SH-SY5Y (cell line): ENCODE results near the gene SMYD4.

Experiments
- GATA2 ChIP-seq: IDR thresholded peaks from 2 replicates; pipeline ENCODE4 v1.6.1; 2011; ENCODE audit warnings: mild to moderate bottlenecking, low read depth, low read length
- GATA3 ChIP-seq: IDR thresholded peaks from 2 replicates; pipeline ENCODE4 v1.6.1; 2011; ENCODE audit warnings: low read depth, mild to moderate bottlenecking, low read length, moderate library complexity

The SMYD4 gene

GRCh38 chr17:1797323-1797722, 32.4 kb downstream of the SMYD4 start:
- TF ChIP-seq GATA3, result no peak
- no peak for TF ChIP-seq GATA2

GRCh38 chr17:1796800-1797199, 32.9 kb downstream of the SMYD4 start:
- TF ChIP-seq GATA2 (no peak), GATA3 (no peak)

GRCh38 chr17:1793447-1793806, 36.3 kb downstream of the SMYD4 start:
- TF ChIP-seq GATA3 (no peak), GATA2 (0 out of 2 replicates have a peak, but pooled peaks have one; percentile 6)

GRCh38 chr17:1792495-1793446, 36.9 kb downstream of the SMYD4 start:
- no peak; the same call in 1 of the 2 replicates for TF ChIP-seq GATA2
- peak; percentile 15; the same call in 1 of the 2 replicates for TF ChIP-seq GATA3

GRCh38 chr17:1789936-1790335, 39.8 kb downstream of the SMYD4 start:
- TF ChIP-seq GATA3, result no peak
- TF ChIP-seq GATA2, result no peak

GRCh38 chr17:1787301-1787902, 42.3 kb downstream of the SMYD4 start:
- no peak for TF ChIP-seq GATA3
- no peak for TF ChIP-seq GATA2

GRCh38 chr17:1786708-1787107, 43.0 kb downstream of the SMYD4 start:
- TF ChIP-seq GATA3, result no peak

GRCh38 chr17:1785930-1786329, 43.8 kb downstream of the SMYD4 start:
- TF ChIP-seq GATA2 (no peak), GATA3 (no peak)

GRCh38 chr17:1783834-1784611, 45.7 kb downstream of the SMYD4 start:
- TF ChIP-seq GATA2, result no peak
- TF ChIP-seq GATA3, result no peak

GRCh38 chr17:1783271-1783670, 46.4 kb downstream of the SMYD4 start:
- TF ChIP-seq GATA2 (no peak), GATA3 (no peak)

- TF ChIP-seq GATA2 (no peak), GATA3 (no peak)
These were observed 47.5 kb downstream of the SMYD4 start for GRCh38 chr17:1782171-1782567.

- TF ChIP-seq GATA2 (no peak), GATA3 (no peak)
These were observed 50.1 kb downstream of the SMYD4 start for GRCh38 chr17:1779571-1780131.

- no peak for TF ChIP-seq GATA3
- TF ChIP-seq GATA2, result no peak
These were observed 52.8 kb downstream of the SMYD4 start for GRCh38 chr17:1776857-1777256.

- TF ChIP-seq GATA2, result no peak
- no peak for TF ChIP-seq GATA3
These were observed 53.4 kb downstream of the SMYD4 start for GRCh38 chr17:1776328-1776727.
